Eye (tissue), 1 donor: ENCODE results near the gene MORN1.
"Not testable (repeated sequence)": the region's sequence is repeated elsewhere in the genome, so short reads cannot be mapped to it uniquely, and the experiment has no call there.

Experiments
- DNase-seq: peaks from one replicate; pipeline ENCODE4 v3.0.0-alpha.2; 2015

Gene MORN1

GRCh38 chr1:2391041-2391930, at the start of gene MORN1, which contains the start of gene RER1:
MORN1 (minus strand) TSS chr1:2391554; CDS start chr1:2391533, 21 bp downstream.
RER1 (plus strand) TSS chr1:2391841; CDS start chr1:2395791, 3,950 bp downstream.
- peak; percentile 100 for DNase-seq

GRCh38 chr1:2440346-2440745, 49.0 kb upstream of the MORN1 start:
- not testable (repeated sequence) for DNase-seq

GRCh38 chr1:2439369-2439768, 48.0 kb upstream of the MORN1 start:
- DNase-seq, result no peak

- DNase-seq, result no peak
Measured at GRCh38 chr1:2438641-2439040, 47.3 kb upstream of the MORN1 start.

- DNase-seq, result no peak
Measured at GRCh38 chr1:2438038-2438437, 46.7 kb upstream of the MORN1 start.

- DNase-seq, result no peak
Measured at GRCh38 chr1:2437617-2438016, 46.3 kb upstream of the MORN1 start.

- no peak for DNase-seq
Measured at GRCh38 chr1:2436876-2437275, 45.5 kb upstream of the MORN1 start.

- no peak for DNase-seq
Measured at GRCh38 chr1:2435746-2436355, 44.5 kb upstream of the MORN1 start.

GRCh38 chr1:2435091-2435490, 43.7 kb upstream of the MORN1 start:
- no peak for DNase-seq

- no peak for DNase-seq
Measured at GRCh38 chr1:2433936-2434655, 42.7 kb upstream of the MORN1 start.

GRCh38 chr1:2433196-2433595, 41.8 kb upstream of the MORN1 start:
- DNase-seq, result no peak

GRCh38 chr1:2432441-2432844, 41.1 kb upstream of the MORN1 start:
- DNase-seq, result peak; percentile 63

- DNase-seq, result no peak
Measured at GRCh38 chr1:2431518-2431917, 40.2 kb upstream of the MORN1 start.

GRCh38 chr1:2431103-2431502, 39.7 kb upstream of the MORN1 start:
- DNase-seq, result peak; percentile 64

- DNase-seq, result no peak
Measured at GRCh38 chr1:2430592-2430973, 39.2 kb upstream of the MORN1 start.

- no peak for DNase-seq
Measured at GRCh38 chr1:2429780-2430591, 38.6 kb upstream of the MORN1 start.

GRCh38 chr1:2428490-2428889, 37.1 kb upstream of the MORN1 start:
- no peak for DNase-seq

- DNase-seq, result no peak
Measured at GRCh38 chr1:2427976-2428375, 36.6 kb upstream of the MORN1 start.

- DNase-seq, result no peak
Measured at GRCh38 chr1:2427051-2427450, 35.7 kb upstream of the MORN1 start.

- peak; percentile 63 for DNase-seq
Measured at GRCh38 chr1:2426540-2426939, 35.2 kb upstream of the MORN1 start.

GRCh38 chr1:2425892-2426291, 34.5 kb upstream of the MORN1 start:
- DNase-seq, result no peak

GRCh38 chr1:2422523-2422922, 31.2 kb upstream of the MORN1 start:
- DNase-seq, result no peak

GRCh38 chr1:2419416-2419815, 28.1 kb upstream of the MORN1 start:
- no peak for DNase-seq
